IMR-90 (cell line): Measurements from ENCODE around the gene HMGA1. TPM values are rescaled to one million over a fixed set of nuclear protein-coding genes. Genes with fewer than 3 reads are reported as not detected.

ENCODE experiments used
- ATAC-seq: fragments of 200-7000 bp; cut with Tn5 transposase; 2 replicates; pipeline ENCODE4 v1.9.1; 2020; ENCODE audit warnings: low read depth, mild to moderate bottlenecking, moderate library complexity
- BruUV-seq: library from RNA; stranded (reverse); fragments of 400-500 nt; replicated peaks from 2 replicates; lab custom pipeline; 2021; lab: Mats Ljungman, UMichigan
- CTCF ChIA-PET: fragments of 300-600 bp; formaldehyde crosslinking; extraction: SDS; loops from one replicate; lab custom pipeline; 2021; ENCODE audit warnings: antibody characterized with exemption; lab: Yijun Ruan, JAX
- POLR2A ChIA-PET: fragments of 300-600 bp; sonication (Branson Sonifier 250); formaldehyde crosslinking; loops from one replicate; lab custom pipeline; 2022; ENCODE audit warnings: antibody characterized with exemption; ENCODE audit not compliant: unreplicated experiment; lab: Charles Lee
- DNase-seq: peaks from one replicate; pipeline ENCODE4 v3.0.0; 2013
- H2AFZ ChIP-seq: replicated peaks from 2 replicates; pipeline ENCODE3; 2013; ENCODE audit warnings: low read length, mild to moderate bottlenecking; ENCODE audit not compliant: poor library complexity
- H2AK5ac ChIP-seq: 2 replicates; pipeline ENCODE4 v1.6.1; 2013; ENCODE audit warnings: low read depth, low read length, inconsistent platforms
- H2AK9ac ChIP-seq: replicated peaks from 2 replicates; pipeline ENCODE3; 2013; ENCODE audit warnings: mild to moderate bottlenecking, low read depth, low read length, moderate library complexity; ENCODE audit not compliant: poor library complexity
- H2BK120ac ChIP-seq: 2 replicates; pipeline ENCODE4 v1.6.1; 2013; ENCODE audit warnings: low read depth, low read length, inconsistent platforms
- H2BK15ac ChIP-seq: 3 replicates; pipeline ENCODE4 v1.6.1; 2013; ENCODE audit warnings: low read depth, low read length, inconsistent platforms
- H2BK20ac ChIP-seq: 2 replicates; pipeline ENCODE4 v1.6.1; 2013; ENCODE audit warnings: low read depth, mild to moderate bottlenecking, inconsistent platforms, low read length, moderate library complexity
- H2BK5ac ChIP-seq: 2 replicates; pipeline ENCODE4 v1.6.1; 2013; ENCODE audit warnings: mild to moderate bottlenecking, low read depth, low read length, inconsistent platforms; ENCODE audit not compliant: poor library complexity, severe bottlenecking
- H3K14ac ChIP-seq: replicated peaks from 2 replicates; pipeline ENCODE4 v1.6.1; 2013; ENCODE audit warnings: low read depth, low read length, inconsistent platforms
- H3K18ac ChIP-seq: 2 replicates; pipeline ENCODE4 v1.6.1; 2013; ENCODE audit warnings: low read depth, low read length, control low read depth
- H3K23ac ChIP-seq: 2 replicates; pipeline ENCODE4 v1.6.1; 2013; ENCODE audit warnings: low read depth, low read length, inconsistent platforms
- H3K27ac ChIP-seq: 2 replicates; pipeline ENCODE4 v1.5.1; 2013; ENCODE audit warnings: mild to moderate bottlenecking, control low read depth, low read length; ENCODE audit not compliant: insufficient read depth
- H3K27me3 ChIP-seq: 2 replicates; pipeline ENCODE4 v1.6.1; 2013; ENCODE audit warnings: low read length; ENCODE audit not compliant: control insufficient read depth, insufficient read depth
- H3K36me3 ChIP-seq: 2 replicates; pipeline ENCODE4 v1.6.1; 2013; ENCODE audit warnings: low read length, mixed read lengths; ENCODE audit not compliant: control insufficient read depth, insufficient read depth
- H3K4ac ChIP-seq: 2 replicates; pipeline ENCODE4 v1.6.1; 2013; ENCODE audit warnings: low read depth, low read length, inconsistent platforms
- H3K4me1 ChIP-seq: 2 replicates; pipeline ENCODE4 v1.6.1; 2013; ENCODE audit warnings: low read length, mixed read lengths; ENCODE audit not compliant: control insufficient read depth, insufficient read depth
- H3K4me2 ChIP-seq: 2 replicates; pipeline ENCODE4 v1.6.1; 2013; ENCODE audit warnings: low read depth, mild to moderate bottlenecking, control low read depth, low read length, moderate library complexity
- H3K4me3 ChIP-seq: 2 replicates; pipeline ENCODE4 v1.5.1; 2013; ENCODE audit warnings: low read depth, mild to moderate bottlenecking, control low read depth, low read length, moderate library complexity; ENCODE audit not compliant: insufficient read depth
- H3K56ac ChIP-seq: 2 replicates; pipeline ENCODE4 v1.6.1; 2013; ENCODE audit warnings: low read length, inconsistent platforms; ENCODE audit not compliant: insufficient read depth; ENCODE audit errors: extremely low read depth
- H3K79me1 ChIP-seq, 2 experiments: 2 replicates each; pipeline ENCODE4 v1.6.1; 2013; ENCODE audit warnings: low read length in 2 of 2, inconsistent platforms in 1 of 2, low read depth in 1 of 2
- H3K9ac ChIP-seq: 2 replicates; pipeline ENCODE4 v1.6.1; 2013; ENCODE audit warnings: low read depth, low read length, control low read depth
- H3K9me1 ChIP-seq: 2 replicates; pipeline ENCODE4 v1.6.1; 2013; ENCODE audit warnings: low read length, inconsistent platforms; ENCODE audit not compliant: insufficient read depth
- H3K9me3 ChIP-seq: 2 replicates; pipeline ENCODE4 v1.6.1; 2013; ENCODE audit warnings: low read length; ENCODE audit not compliant: control insufficient read depth, insufficient read depth
- H4K20me1 ChIP-seq: 2 replicates; pipeline ENCODE4 v1.6.1; 2013; ENCODE audit warnings: low read length, inconsistent platforms; ENCODE audit not compliant: insufficient read depth
- H4K5ac ChIP-seq: 2 replicates; pipeline ENCODE4 v1.6.1; 2013; ENCODE audit warnings: mild to moderate bottlenecking, low read depth, low read length, control low read depth
- H4K8ac ChIP-seq, 2 experiments: 2 replicates each; pipeline ENCODE4 v1.6.1; 2013; ENCODE audit warnings: low read depth in 2 of 2, low read length in 2 of 2, control low read depth in 1 of 2, inconsistent platforms in 1 of 2
- H4K91ac ChIP-seq: 2 replicates; pipeline ENCODE4 v1.6.1; 2013; ENCODE audit warnings: low read depth, low read length, inconsistent platforms; ENCODE audit not compliant: insufficient read depth
- BHLHE40 ChIP-seq: fragments of 150-350 bp; IDR thresholded peaks from 2 replicates; pipeline ENCODE4 v1.6.1; 2016; ENCODE audit warnings: mild to moderate bottlenecking, low read depth, low read length
- CHD1 ChIP-seq: IDR thresholded peaks from 2 replicates; pipeline ENCODE4 v1.6.1; 2012; ENCODE audit warnings: low read depth, low read length, improper control_type of control experiment
- ELK1 ChIP-seq: fragments of 150-350 bp; IDR thresholded peaks from 2 replicates; pipeline ENCODE4 v1.6.1; 2016; ENCODE audit warnings: low read depth, mild to moderate bottlenecking, low read length, moderate library complexity, borderline replicate concordance
- FOS ChIP-seq: fragments of 150-350 bp; IDR thresholded peaks from 2 replicates; pipeline ENCODE4 v1.6.1; 2016; ENCODE audit warnings: low read depth, low read length
- MAFK ChIP-seq: IDR thresholded peaks from 2 replicates; pipeline ENCODE4 v1.6.1; 2012; ENCODE audit warnings: low read depth, low read length, improper control_type of control experiment
- RAD21 ChIP-seq: IDR thresholded peaks from 2 replicates; pipeline ENCODE4 v1.6.1; 2012; ENCODE audit warnings: low read length, improper control_type of control experiment
- RCOR1 ChIP-seq: IDR thresholded peaks from 2 replicates; pipeline ENCODE4 v1.6.1; 2012; ENCODE audit warnings: mild to moderate bottlenecking, low read length, improper control_type of control experiment; ENCODE audit not compliant: insufficient replicate concordance
- RFX5 ChIP-seq: IDR thresholded peaks from 2 replicates; pipeline ENCODE4 v1.8.0; 2012; ENCODE audit warnings: low read depth, mild to moderate bottlenecking, low read length, moderate library complexity
- SMC3 ChIP-seq: fragments of 150-350 bp; IDR thresholded peaks from 2 replicates; pipeline ENCODE4 v1.6.1; 2016; ENCODE audit warnings: low read depth, mild to moderate bottlenecking, antibody characterized with exemption, low read length, moderate library complexity
- USF2 ChIP-seq: fragments of 150-350 bp; IDR thresholded peaks from 2 replicates; pipeline ENCODE4 v1.6.1; 2017; ENCODE audit warnings: mild to moderate bottlenecking, antibody characterized with exemption, low read length, low read depth
- WGBS, 2 experiments: methylation state at CpG; one replicate each; pipeline versions ENCODE4 v1.1.5 to v1.1.7; 2013; ENCODE audit warnings: missing lambda C conversion rate in 2 of 2; ENCODE audit not compliant: insufficient read length in 1 of 2; ENCODE audit errors: extremely low coverage in 2 of 2; 5-methylcytosine and 5-hydroxymethylcytosine counted together
- dilution Hi-C: fragments of 300-500 bp; cut with HindIII; formaldehyde crosslinking; loops from one replicate; pipeline ENCODE4 v1.14.3; 2018; ENCODE audit warnings: low sequenced_read_pairs; ENCODE audit not compliant: unreplicated experiment
- in situ Hi-C: fragments of 300-500 bp; cut with MboI; formaldehyde crosslinking; loops from 3 replicates; pipeline ENCODE4 v1.14.3; 2019; ENCODE audit warnings: low sequenced_read_pairs, inconsistent platforms, mixed read lengths
- intact Hi-C: fragments of 100-400 bp; cut with micrococcal nuclease; formaldehyde crosslinking; loops from 2 replicates; pipeline ENCODE4 v1.10.0; 2022
- polyA plus RNA-seq, 3 experiments: library from polyadenylated mRNA; depleted of rRNA; stranded (reverse); fragments of >200 nt; gene quantifications; 2 replicates each; pipeline ENCODE4 v1.2.3, GENCODE V29; 2012; ENCODE audit warnings: low replicate concordance in 1 of 3
- total RNA-seq: library from RNA; depleted of rRNA; stranded (reverse); fragments of >200 nt; gene quantifications from 2 replicates; pipeline ENCODE4 v1.2.3, GENCODE V29; 2012

The HMGA1 gene
- total and polyA plus RNA-seq, 2 of the 4 experiments (the other 2 are of a cell fraction) = 101 to 589 TPM

- Histone ChIP-seq H3K4me1 (no peaks in the 10 kb centered on the region), H4K91ac (no peak overlapping the region), H2AK9ac (no peak overlapping the region), H3K56ac (no peak overlapping the region), H3K9ac (no peak overlapping the region), H4K5ac (no peak overlapping the region), H3K9me3 (no peaks in the 10 kb centered on the region), H3K4me2 (no peak overlapping the region), H2BK120ac (no peak overlapping the region), H2BK5ac (no peak overlapping the region), H4K8ac (no peak overlapping the region), H3K79me1 (no peaks in the 10 kb centered on the region), H3K14ac (no peak overlapping the region), H3K18ac (no peak overlapping the region), H3K27me3 (peaks cover 2% of the 10 kb centered on the region; the same call in 1 of the 2 replicates), H3K27ac (no peak overlapping the region), H2BK15ac (no peak overlapping the region), H2AFZ (no peak overlapping the region), H3K9me1 (no peaks in the 10 kb centered on the region), H3K4me3 (no peak overlapping the region), H3K4ac (no peak overlapping the region), H2AK5ac (no peak overlapping the region), H3K23ac (no peak overlapping the region), H4K20me1 (no peaks in the 10 kb centered on the region), H2BK20ac (no peak overlapping the region), H3K36me3 (no peaks in the 10 kb centered on the region)
- POLR2A ChIA-PET = no interaction called here
- 60% methylated on average over 4 of the region's 14 CpGs; no CpG with 5 or more reads in 1 of the 2 experiments for WGBS, 2 experiments
- CTCF ChIA-PET = no interaction called here
- no peak for DNase-seq
- intact Hi-C loops (no loop called here), dilution Hi-C loops (no loop called here), in situ Hi-C loops (loop anchor here (10.0 kb wide), 1 partner anchor 414 kb away; no protein-coding TSS in a partner anchor)
- BruUV-seq = no TSS peak
- ATAC-seq = no peak
- TF ChIP-seq RAD21 (no peak), SMC3 (no peak), RFX5 (no peak), MAFK (no peak), CHD1 (no peak), RCOR1 (no peak), BHLHE40 (no peak), USF2 (no peak), ELK1 (no peak), FOS (no peak)
Measured at GRCh38 chr6:34190504-34191122, 46.1 kb upstream of the HMGA1 start.
